Fibroblast of skin of scalp (primary cell): ENCODE data around the gene SLC4A1. TPM values are rescaled to one million over a fixed set of nuclear protein-coding genes. Genes with fewer than 3 reads are reported as not detected.

ENCODE experiments used
- DNase-seq: peaks from one replicate; pipeline ENCODE4 v3.0.0-alpha.2; 2013
- polyA plus RNA-seq, 2 experiments: library from polyadenylated mRNA; unstranded; fragments of 120-200 nt; gene quantifications; one replicate each; pipeline ENCODE4 v1.2.1, GENCODE V29; 2013; ENCODE audit not compliant: insufficient read length in 2 of 2

SLC4A1 gene
- 0.04 TPM for polyA plus RNA-seq (2013, experiment 1 of 2; ENCODE audit: insufficient read length)
- 1.7 TPM for polyA plus RNA-seq (2013, experiment 2 of 2; ENCODE audit: insufficient read length)

DNA sequence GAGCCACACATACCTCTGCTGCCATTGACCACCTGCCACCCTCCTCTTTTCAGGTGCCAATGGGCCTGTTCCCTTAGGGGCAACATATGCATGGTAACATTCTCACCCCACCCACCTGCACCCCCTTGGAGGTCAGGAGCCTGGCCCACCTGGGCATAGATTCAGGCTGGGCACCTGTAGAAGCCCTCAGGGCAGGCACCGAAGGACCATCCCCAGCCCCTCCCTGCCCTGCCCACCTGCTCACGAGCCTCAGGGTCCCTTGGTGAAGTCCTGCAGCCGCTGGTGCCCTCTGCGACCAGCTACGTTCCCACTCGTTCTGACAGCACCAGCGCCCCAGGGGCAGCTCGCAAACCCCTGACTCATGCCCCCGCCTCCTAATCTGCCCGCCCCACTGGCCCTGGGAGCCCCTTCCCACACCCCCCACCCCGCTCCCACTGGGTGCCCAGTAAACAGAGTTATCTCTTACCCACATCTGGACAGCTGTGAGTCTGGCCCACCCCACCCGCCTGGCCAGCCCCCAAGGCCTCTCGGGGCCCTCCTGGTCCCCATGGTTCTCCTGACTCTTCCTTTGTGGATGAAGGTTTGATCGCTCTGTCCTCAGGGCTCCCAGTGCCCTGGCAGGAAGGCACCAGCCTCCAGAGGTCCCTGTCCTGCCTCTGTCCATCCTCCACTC lies at the start of gene SLC4A1:
Gene SLC4A1 (minus strand): TSS at position 318 of the 673 bp plus-strand sequence. CDS start 5,269 bp downstream, outside the sequence.
- no peak for DNase-seq

DNA sequence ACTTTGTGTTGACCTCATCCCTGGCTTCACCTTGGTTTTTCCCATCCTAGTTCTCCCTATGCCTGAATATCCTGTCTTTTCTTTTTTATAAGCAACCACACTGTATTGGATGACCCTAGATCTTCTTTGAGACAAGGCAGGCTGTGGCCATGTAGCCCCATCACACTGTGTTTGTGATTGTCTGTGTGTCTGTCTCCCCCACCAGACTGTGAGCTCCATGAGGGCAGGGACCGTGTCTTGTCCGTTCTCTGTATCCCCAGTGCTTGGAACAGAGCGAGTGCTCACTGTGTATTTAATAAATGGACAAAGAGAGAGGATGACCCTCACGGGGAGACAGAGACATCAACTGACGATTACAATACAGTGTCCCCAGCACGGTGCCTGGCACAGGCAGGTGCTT lies 49.6 kb upstream of the SLC4A1 start:
- DNase-seq: no peak

DNA sequence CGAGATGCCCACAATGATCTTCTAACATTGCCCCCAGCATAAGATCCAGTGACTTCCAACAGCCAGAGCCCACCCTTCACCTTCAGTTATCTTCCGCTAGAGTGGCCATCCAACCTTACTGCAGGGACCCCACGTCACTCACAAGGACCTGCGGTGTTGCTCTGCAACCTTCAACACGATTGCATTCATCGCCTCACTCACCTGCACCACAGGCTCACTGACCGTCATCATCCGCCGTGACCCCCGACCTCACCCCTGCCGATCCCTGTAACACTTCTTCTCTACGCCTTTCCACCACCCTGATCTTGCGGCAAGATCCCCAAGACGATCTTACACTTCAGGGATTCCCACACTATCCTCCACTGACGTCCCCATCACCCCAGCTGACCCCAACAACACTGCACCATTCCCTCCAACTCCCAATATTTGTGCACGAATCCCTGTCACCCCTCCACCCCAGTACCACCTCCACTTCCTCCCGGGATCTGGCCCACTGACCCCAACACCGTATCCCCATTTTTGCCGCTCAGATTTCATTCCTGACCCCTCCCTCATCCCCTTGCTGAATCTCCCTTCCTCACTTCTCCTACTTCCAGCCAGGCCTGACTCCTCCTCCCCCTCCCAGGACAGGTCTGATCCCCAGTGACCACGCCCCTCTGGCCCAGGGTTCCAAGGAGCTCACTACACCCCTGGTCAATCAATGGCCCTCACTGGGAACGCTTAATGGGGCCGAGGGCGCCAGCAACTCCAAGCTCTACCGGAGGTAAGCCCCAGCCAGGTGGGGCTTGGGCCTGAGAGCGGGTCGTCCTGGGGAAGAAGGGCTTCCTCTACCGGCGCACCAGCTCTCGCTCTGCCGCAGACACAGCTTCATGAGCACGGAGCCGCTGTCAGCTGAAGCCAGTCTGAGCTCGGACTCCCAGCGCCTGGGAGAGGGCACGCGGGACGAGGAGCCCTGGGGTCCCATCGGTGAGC lies 48.1 kb upstream of the SLC4A1 start:
- DNase-seq: no peak

DNA sequence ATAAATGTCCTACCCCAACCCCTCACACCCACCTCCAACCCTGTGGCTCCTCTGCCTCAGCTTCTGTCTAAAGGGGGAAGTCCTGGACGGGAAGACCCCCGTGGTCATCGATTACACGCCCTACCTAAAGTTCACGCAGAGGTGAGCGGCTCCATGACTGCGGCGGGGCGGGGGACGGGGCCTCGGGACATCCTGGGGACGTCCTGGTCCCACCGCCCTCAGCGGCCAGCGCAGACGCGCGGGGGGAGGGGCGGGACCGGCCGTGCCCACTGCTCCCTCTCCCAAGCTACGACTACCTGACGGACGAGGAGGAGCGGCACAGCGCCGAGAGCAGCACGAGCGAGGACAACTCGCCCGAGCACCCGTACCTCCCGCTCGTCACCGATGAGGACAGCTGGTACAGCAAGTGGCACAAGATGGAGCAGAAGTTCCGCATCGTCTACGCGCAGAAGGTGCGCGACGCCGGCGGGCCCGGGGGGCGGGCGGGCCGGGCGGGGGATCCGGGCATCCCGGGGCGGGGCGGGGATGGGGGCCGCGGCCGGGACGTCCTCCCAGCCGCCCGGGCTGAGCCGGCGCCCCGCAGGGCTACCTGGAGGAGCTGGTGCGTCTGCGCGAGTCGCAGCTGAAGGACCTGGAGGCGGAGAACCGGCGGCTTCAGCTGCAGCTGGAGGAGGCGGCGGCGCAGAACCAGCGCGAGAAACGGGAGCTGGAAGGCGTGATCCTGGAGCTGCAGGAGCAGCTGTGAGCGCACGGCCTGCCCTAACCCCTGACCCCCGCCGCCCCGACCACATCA lies 47.1 kb upstream of the SLC4A1 start:
- no peak for DNase-seq

DNA sequence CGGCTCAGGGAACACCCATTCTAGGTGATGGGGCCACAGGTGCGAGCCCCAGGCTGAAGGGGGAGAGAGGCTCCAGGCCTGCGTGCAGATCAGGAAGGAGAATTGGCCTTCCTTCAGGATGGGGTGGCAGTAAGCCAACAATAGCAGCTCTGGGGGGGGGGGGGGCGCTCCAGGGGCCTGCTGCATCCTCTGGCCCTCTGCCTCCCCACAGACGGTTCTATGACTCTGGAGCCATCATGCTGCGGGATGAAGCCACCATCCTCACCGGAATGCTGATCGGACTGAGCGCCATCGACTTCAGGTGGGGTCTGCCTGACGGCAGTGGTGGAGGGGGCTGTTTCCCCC lies 46.6 kb upstream of the SLC4A1 start:
- DNase-seq: no peak

DNA sequence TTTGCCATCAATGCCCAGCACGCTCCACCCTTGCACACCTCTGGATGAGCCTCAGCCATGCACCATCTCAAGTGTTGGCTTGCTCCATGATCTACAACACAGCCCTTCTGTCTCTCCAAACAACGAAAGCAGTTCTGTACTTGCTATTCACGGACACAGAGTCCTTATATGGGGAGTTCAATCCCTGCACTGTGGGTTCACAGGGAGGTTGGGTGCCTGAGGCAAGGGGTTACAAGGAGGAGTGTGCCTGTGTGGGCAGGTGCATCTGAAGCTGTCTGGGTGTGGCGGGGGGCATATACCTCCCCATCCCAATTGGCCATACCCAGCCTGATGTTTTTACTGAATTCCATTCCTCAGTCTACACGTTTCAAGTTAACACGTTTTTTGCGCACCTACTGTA lies 46.1 kb upstream of the SLC4A1 start:
- no peak for DNase-seq

DNA sequence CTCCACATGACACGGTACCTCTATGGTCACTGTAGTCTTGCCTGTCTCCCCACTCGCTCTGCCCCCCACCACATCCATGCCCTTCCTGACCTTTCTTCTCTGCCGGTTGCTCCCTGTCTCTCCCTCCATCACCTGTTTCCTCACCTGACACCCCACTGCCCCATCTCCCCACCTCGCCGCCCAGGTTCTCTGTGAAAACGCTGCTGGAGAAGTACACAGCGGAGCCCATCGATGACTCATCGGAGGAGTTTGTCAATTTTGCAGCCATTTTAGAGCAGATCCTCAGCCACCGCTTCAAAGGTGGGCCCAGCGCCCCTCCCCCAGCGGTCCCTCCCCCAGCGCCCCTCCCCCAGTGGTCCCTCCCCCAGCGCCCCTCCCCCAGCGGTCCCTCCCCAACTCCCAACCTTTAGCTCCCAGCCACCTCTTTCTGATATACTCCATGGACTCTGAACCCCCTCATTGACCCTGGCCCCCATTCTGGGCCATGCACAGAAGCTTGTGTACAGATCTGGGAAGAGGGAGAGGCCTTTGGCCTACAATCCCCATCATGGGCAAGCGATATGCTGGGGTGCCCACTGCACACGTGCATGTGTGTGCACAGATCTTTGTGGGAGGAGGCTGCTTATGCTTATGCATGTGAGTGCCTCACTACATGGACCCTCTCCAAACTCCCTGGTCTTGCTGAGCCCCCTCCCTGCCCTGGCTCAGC lies 44.6 kb upstream of the SLC4A1 start:
- no peak for DNase-seq

DNA sequence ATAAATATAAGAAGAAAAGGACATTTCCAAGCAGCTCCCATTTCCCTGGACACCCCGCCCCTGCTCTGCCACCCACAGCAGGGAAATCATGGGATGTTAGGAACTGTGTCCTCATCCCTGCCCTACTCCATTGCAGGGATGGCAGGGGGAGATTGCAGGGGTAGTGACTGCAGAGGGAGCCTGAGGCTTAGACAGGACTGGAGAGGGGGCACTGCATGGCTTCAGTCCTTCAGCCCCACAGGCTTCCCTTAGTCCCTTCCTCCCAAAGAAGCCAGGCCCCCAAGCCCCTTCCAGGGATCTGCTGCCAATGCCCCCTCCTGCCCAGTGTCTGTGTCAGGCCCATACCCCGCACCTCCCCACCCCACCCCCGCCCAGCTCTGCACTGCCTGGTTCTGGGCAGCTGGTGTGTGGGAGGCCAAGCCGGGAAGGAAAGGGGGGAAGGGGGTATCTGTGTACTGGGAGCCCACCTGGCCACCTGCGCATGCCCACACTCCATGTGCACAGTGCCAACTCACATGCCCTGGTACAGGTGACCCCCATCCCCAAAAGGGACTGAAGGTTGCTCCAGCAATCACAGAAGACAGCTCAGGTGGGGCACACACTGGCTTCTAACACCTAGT lies 43.7 kb upstream of the SLC4A1 start:
- no peak for DNase-seq

DNA sequence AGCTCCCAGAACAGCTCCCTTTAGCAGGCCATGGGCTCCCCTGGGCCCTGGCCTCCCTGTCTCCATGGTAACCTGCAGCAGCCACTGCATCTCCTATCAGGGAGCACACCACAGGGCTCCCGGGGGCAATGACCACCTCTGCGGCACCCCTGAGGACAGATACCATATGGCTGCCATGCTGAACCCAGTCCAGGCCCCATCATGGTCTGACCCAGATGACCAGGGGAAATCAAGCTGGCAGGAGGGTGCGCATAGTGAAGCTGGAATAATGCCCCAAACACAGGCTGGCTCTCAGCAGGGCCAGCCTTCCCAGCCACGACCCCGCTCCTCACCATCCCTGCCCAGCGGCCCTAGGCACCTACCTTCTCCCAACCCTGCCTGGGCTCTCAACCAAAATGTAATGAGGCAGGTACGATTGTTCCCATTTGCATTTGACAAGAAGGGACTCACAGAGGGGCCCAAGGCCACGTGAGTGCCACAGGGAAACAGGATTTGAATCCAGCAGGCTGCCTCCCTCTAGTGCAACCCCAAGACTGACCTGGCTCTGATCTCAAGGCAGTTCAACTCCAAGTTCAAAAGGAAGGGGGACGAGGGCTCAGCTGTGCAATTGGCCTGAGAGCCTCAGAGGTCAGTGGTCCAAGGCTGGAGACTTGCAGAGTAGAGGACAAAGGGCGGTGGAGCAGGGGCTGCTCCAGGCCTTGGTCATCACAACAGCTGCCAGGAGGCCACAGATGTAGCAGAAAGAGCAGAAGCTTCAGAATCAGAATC lies 42.9 kb upstream of the SLC4A1 start:
- no peak for DNase-seq

DNA sequence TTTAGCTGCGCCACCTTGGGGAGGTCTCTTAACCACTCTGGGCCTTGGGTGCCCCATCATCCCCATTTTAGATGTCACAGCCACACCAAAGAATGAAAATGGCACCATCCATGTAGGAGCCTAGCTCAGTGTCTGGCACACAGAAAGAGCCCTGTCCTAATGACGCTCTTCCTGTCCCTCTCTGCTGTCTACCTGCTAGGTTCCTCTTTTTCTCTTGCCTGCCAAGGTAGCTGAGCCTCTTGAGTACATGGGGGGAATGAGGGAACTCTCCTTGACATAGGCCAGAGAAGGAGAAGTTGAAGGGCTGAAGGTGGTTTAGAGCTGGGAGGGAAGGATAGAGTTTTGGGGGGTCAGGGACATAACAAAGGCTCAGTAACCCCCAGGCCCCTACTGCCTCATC lies 42.3 kb upstream of the SLC4A1 start:
- no peak for DNase-seq

DNA sequence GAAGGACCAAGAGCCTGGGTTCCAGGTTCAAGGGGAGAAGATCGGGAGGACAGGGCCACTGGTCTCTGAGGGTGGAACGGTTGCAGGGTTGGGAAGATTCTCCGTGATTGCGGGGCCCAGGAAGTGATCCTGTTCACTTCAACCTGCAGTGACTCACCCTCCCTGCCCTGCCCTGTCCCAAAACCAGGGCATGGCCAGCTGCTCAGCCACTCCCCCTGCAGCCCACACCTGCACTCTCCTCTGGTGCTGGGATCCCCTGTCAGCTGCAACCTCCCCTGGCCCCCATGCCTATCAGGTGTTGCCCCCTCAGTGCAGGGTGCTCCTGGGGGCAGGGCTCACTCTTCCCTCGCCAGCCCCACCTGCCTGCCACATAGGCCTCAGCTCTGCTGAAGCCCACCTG lies 41.5 kb upstream of the SLC4A1 start:
- DNase-seq: no peak

DNA sequence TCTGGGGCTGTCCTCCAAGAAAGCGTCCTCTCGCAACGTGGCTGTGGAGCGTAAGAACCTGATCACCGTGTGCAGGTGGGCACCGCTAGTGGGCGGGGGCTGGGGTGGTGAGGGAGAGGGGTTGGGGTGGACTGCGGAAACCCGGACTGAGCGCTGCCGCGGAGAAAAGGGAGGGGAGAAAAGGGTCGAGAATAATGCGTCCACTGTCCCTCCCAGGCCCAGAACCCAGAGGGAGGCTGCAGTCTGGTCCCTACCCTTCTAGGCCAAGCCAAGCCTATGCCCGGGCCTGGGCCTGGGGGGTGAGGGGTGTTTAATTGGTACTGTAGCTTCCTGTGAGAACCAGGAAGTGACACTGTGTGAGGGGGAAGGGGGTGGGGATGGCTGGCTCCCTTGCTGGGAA lies 40.9 kb upstream of the SLC4A1 start:
- DNase-seq: no peak

DNA sequence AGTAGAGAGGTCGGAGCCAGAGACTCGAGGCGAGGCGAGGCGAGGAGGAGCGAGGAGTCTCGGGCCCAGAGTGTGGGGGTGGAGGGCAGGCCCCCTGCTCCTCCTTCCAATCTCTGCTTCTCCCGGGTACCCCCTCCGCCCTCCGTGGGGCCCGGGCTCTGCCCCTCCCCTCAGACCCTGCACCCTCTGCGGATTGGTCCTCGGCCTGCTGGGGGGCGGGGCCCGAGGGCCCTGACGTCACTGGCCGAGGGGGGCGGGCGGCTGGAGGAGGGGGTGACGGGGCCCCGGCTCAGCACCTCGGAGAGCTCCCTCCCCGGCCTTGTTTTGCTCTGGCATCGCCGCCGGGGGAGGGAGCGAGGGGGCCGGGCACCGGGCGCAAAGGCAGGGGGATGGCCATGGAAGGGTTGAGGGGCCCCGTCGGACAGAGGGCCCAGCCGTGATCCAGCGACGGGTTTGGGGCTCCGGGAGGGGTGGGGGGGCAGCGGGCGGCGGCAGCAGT lies 40.4 kb upstream of the SLC4A1 start, which contains the start of gene RUNDC3A:
Gene RUNDC3A (plus strand): TSS at position 282 of the 499 bp plus-strand sequence. CDS start 232 bp downstream, outside the sequence.
- DNase-seq: peak; percentile 81

DNA sequence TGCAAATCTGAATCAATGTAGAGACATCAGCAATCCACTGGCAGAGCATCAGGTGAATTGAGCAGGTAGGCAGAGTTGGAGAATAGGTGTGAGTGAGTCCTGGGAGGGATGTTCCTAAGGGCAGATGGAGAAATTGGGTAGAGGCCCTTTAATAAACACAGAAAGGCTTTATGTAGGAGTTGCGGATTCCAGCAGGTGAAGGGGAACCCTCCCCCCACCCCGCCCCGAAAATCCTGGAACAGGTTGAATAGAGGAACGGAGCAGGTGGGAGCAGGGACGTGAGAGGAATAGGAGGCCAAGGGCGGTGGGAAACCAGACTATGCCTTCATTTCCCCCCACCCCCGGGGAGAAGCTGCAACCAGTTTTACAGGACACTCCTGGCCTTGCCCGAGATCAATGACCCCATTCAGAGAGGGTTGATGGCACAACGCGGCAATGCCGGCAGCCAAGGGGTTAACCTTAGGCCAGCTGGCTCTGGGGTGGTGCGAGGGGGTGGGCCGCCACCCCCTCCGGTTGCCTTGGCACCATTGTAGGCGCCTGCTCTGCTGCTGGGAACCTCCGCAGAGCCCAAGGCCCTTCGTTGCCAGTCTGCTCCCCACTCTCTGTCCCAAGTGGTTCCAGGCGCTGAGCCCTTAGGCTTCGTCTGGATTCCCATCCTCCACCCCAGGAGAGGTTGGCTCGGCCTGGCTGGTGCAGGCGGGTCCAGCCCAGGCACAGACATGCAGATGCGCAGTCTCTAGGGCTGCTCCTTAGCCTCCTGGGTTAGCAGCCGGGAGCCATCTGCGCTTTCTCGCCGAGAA lies 39.7 kb upstream of the SLC4A1 start:
- DNase-seq: peak; percentile 13

DNA sequence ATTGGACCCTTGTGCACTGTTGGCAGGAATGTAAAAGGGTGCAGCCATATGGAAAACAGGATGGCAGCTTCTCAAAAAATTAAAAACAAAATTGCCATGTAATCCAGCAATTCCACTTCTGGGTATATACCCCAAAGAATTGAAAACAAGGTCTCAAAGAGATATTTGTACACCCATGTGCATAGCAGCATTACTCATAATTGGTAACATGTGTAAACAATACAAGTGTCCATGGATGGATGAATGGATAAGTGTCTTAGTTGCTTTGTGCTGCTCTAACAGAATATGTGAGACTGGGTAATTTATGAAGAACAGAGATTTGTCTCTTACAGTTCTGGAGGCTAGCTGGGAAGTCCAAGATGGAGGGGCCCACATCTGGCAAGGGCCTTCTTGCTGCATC lies 36.7 kb upstream of the SLC4A1 start:
- no peak for DNase-seq

DNA sequence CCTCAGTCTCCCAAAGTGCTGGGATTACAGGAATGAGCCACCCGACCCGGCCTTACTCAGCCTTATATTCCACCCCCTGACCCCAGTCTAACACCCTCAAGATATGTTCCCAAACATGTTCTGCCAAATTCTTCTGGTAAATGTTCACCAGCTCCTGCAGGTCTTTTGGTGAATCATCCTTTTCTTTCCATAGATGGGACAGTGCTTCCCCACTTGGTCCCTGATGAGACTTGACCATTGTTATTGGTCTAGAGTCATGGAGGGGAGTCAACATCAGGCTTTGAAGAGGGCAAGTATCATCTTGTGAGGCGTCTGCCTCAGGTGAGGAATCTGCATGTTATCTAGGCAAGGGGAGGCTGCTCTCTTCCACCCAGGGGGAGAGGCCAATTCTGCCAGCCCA lies 30.0 kb upstream of the SLC4A1 start:
- no peak for DNase-seq

DNA sequence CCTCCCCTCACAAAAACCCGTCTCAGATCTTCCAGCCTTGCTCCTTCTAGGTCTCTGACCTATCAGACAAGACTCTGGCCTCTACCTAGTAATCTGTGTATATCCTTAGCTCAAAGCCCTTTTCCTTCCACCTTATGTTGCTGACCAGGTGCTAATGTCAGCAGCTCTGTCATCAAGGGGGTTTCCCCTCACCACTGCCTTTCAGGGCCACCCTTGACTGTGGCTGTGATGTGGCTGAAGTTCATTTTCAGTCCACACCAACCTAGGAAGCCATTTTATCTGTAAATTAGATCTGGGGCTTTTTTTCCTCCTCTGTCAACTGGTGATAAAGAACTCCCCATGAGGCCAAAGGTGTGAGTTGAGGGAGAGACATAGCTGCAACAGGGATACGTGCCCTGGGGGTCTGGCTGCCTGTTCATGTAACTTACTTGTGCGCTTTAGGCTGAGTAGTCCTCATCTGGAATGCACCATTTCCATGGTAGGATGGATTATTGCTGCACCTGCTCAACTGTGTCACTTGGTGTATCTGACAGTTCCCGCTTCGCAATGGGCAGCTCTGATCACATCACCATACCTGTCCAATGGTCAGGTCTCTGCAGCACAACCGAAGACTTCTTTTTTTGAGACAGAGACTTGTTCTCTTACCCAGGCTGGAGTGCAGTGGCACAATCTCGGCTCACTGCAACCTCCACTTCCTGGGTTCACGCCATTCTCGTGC lies 25.7 kb upstream of the SLC4A1 start:
- DNase-seq: no peak

DNA sequence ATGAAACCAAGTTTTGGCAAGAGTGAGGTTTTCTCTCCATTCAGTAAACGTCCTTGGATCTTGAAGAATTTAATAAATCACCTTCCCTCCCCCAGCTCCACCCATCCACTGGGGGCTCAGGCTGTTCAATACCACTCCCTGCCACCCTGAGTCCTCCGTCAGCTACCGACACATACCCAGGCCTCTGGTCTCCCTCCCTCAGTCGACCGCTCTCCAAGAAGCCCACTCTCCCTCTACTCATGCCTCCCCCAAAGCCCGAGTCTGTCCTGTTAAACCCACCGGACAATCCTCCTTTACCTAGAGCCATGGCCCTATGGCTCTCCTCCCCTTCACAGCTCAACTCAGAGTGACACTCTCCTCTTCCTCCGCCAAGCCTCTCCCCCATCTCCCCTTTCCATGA lies 19.7 kb upstream of the SLC4A1 start:
- no peak for DNase-seq

DNA sequence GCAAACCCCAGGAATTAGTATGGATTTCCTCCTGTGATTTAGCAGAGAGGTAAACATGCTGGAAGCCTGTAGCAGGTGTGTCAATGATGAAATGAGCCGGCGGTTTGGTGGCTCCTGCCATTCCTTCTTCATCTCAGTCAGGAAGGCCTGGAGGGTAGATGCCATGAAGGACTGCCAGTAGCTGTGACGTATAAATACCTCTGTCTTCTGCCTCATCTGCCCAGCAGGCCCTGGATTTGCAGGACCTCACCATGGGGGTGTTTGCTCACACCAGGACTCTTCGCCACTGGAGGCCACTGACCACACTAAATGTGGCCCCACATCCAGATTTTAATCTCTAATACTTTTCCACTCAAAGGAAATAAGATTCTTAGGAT lies 16.1 kb upstream of the SLC4A1 start:
- DNase-seq: no peak
